Suppressor macrophage (primary cell): Measurements from ENCODE around the gene HBM.
"Not testable (repeated sequence)": the region's sequence is repeated elsewhere in the genome, so short reads cannot be mapped to it uniquely, and the experiment has no call there.

Source experiments
- DNase-seq, 4 experiments: peaks; one replicate each; pipeline ENCODE4 v3.0.0-alpha.2; 2020 to 2022

Gene HBM

GRCh38 chr16:185691-186090 is 19.9 kb downstream of the HBM start:
- no peak for DNase-seq

- DNase-seq = no peak
Measured at GRCh38 chr16:187330-187729, 21.6 kb downstream of the HBM start.

DNA sequence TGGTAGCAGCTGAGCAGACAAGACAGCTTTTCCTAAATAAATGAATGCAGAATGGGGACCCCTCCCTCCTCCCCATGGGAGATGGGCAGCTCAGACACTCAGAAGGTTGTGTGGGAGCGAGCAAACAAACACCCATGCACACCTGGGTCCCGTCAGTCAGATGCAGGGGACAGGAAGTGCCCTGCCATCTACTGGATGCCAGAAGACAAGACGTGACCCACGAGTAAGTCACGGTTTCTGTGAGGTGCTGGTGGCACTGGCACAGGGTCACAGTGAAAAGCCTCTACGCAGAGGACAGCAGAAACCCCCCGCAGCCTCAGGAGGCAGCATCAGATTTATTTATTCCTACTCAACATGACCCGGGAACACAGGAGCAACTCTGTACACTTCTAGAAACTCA is 22.9 kb downstream of the HBM start:
- no peak for DNase-seq

GRCh38 chr16:189604-190186 is 23.9 kb downstream of the HBM start:
- no peak for DNase-seq

- DNase-seq = no peak
Measured at GRCh38 chr16:191831-192230, 26.1 kb downstream of the HBM start.

- no peak for DNase-seq
Measured at GRCh38 chr16:192686-193085, 26.9 kb downstream of the HBM start.

GRCh38 chr16:193441-193840 is 27.7 kb downstream of the HBM start:
- no peak for DNase-seq

DNA sequence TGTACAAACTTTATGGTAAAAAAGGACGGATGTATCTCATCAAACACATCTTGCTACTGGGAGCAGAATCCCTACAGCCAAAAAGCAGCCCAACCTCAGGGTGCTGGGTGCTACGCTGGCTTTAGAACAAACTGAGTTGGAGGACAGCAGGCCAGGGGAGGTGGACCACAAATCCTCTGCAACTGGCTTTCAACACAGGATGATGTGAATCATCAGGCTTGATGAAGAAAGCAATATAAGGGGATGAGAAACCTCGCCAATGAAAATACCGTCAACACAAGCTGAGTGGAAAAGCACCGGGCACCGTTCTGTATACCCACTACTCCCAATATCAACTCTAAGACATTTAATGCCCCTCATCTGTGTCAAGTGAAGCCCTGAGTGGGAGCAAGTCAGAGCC is 28.7 kb downstream of the HBM start:
- DNase-seq = no peak

DNA sequence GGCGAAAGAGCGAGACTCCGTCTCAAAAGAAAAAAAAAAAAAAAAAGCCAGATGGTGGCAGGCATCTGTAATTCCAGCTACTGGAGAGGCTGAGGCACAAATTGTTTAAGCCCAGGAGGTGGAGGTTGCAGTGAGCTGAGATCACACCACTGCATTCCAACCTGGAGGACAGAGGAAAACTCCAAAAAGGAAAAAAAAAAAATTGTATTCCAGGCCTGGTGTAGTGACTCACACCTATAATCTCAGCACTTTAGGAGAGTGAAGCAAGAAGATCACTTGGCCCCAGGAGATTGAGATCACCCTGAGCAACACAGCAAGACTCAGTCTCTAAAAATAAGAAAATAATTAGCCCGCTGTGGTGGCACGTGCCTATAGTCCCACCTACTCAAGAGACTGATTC is 34.6 kb downstream of the HBM start:
- DNase-seq = no peak

DNA sequence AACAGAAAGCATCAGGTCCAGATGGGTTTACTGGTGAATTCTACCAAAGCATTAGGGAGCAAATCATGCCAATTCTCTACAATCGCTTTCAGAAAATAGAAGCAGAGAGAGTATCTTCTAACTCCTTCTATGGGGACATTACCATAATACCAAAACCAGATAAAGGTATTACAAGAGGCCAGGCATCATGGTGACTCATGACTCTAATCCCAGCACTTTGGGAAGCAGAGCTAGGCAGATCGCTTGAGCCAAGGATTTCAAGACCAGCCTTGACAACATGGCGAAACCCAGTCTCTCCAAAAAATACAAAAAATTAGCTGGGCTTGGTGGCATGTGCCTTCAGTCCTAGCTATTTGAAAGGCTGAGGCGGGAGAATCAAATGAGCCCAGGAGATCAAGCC is 37.5 kb downstream of the HBM start:
- DNase-seq = no peak

DNA sequence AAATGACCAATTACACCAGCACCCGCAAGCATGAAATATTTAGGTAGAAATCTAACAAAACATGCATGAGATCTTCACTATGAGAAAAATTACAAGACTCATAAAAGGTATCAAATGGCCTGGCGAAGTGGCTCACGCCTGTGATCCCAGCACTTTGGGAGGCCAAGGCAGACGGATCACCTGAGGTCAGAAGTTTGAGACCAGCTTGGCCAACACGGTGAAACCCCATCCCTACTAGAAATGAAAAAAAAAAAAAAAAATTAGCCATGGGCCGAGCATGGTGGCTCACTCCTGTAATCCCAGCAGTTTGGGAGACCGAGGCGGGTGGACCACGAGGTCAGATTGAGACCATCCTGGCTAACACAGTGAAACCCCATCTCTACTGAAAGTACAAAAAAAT is 38.3 kb downstream of the HBM start:
- DNase-seq = not testable (repeated sequence)

DNA sequence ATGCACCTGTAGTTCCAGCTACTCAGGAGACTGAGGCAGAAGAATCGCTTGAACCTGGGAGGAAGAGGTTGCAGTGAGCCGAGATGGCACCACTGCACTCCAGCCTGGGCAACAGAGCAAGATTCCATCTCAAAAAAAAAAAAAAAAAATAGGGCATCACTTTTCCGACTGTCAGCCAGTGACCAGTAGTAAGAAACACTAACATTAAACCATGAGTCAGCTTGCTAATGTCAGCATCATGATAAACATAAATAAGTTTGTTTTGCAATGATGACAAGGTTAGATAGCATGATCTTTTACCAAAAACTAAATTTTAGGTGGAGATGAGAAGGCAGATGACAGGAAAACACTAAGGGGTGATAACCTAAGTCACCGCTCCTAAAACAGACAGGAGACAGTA is 43.6 kb downstream of the HBM start:
- DNase-seq = not testable (repeated sequence)

DNA sequence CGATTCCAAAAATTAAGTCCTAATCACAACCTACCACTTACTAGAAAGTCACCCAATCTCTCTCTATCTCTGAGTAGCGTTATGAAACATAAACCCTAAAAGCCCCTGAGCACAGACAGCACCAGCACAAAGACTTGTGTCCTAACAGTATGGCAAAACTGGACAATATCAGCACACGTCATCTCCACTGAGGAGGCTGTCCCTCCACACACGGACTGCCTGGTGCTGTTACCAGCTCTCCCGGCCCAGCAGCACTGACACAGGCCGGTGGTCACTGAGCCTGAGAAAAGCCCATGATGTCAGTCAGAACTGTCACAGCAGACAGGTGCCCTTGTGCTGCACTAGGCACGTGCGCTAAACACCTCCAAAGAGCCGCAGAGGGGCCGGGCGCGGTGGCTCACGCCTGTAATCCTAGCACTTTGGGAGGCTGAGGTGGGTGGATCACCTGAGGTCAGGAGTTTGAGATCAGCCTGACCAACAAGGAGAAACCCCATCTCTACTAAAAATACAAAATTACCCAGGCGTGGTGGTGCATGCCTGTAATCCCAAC is 45.9 kb downstream of the HBM start:
- not testable (repeated sequence) for DNase-seq

DNA sequence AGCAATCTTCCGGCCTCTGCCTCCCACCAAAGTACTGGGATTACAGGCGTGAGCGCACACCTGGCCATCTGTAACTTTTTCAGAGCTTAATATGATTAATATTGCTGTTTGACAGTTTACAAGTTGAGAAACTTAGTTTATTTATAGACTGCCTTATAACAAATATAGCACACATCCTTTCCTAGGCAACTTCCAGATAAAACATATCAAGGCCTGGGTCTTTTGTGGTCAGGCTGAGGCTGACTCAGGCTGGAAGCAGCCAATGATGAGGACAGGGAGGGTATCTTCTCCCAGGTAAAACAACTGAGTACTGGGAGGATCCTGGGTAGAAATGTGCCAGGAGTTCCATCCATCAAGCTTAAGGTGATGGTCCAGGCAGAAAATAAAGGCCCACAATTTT is 47.2 kb downstream of the HBM start:
- DNase-seq = no peak
